PC-3 (cell line): Measurements from ENCODE around the gene MYO18A. TPM values are rescaled to one million over a fixed set of nuclear protein-coding genes. Genes with fewer than 3 reads are reported as not detected.

Experiments
- ATAC-seq: fragments of 200-7000 bp; cut with Tn5 transposase; 2 replicates; pipeline ENCODE4 v1.9.1; 2020; ENCODE audit warnings: mild to moderate bottlenecking, moderate library complexity
- BruUV-seq: library from RNA; stranded (reverse); fragments of 400-500 nt; replicated peaks from 2 replicates; lab custom pipeline; 2021; lab: Mats Ljungman, UMichigan
- CTCF ChIA-PET: fragments of 300-600 bp; sonication (Branson Sonifier 250); formaldehyde crosslinking; loops from one replicate; lab custom pipeline; 2022; ENCODE audit warnings: antibody characterized with exemption; lab: Charles Lee
- POLR2A ChIA-PET: fragments of 300-600 bp; sonication (Branson Sonifier 250); formaldehyde crosslinking; loops from one replicate; lab custom pipeline; 2022; ENCODE audit warnings: antibody characterized with exemption; ENCODE audit not compliant: unreplicated experiment; lab: Charles Lee
- DNase-seq: peaks from one replicate; pipeline ENCODE4 v3.0.0-alpha.2; 2015
- H2AFZ ChIP-seq: fragments of 300-600 bp; sonication (generic); 2 replicates; pipeline ENCODE4 v1.6.0; 2016; ENCODE audit warnings: antibody characterized with exemption, low read length
- H3F3A ChIP-seq: fragments of 300-600 bp; sonication (generic); one replicate; pipeline ENCODE4 v1.6.0; 2017; ENCODE audit warnings: antibody characterized with exemption, low read length, control low read depth, mild to moderate bottlenecking; ENCODE audit not compliant: unreplicated experiment
- H3K27ac ChIP-seq: fragments of 300-600 bp; sonication (generic); 2 replicates; pipeline ENCODE4 v1.5.1; 2016; ENCODE audit warnings: mild to moderate bottlenecking, low read length
- H3K27me3 ChIP-seq: fragments of 300-600 bp; sonication (generic); 2 replicates; pipeline ENCODE4 v1.6.1; 2016; ENCODE audit warnings: low read length, mixed read lengths
- H3K36me3 ChIP-seq: fragments of 300-600 bp; sonication (generic); 2 replicates; pipeline ENCODE4 v1.6.1; 2016; ENCODE audit warnings: low read depth, mixed run types, low read length, mixed read lengths
- H3K4me1 ChIP-seq: fragments of 300-600 bp; sonication (generic); 2 replicates; pipeline ENCODE4 v1.5.1; 2016; ENCODE audit warnings: low read length; ENCODE audit not compliant: insufficient read depth
- H3K4me2 ChIP-seq: fragments of 300-600 bp; sonication (generic); 2 replicates; pipeline ENCODE4 v1.6.0; 2016; ENCODE audit warnings: low read length
- H3K4me3 ChIP-seq: fragments of 300-600 bp; sonication (generic); 2 replicates; pipeline ENCODE4 v1.5.1; 2016; ENCODE audit warnings: mild to moderate bottlenecking, low read length, mixed read lengths
- H3K79me2 ChIP-seq: fragments of 300-600 bp; sonication (generic); 2 replicates; pipeline ENCODE4 v1.6.1; 2017; ENCODE audit warnings: low read length, mixed read lengths
- H3K9ac ChIP-seq: fragments of 300-600 bp; sonication (generic); 2 replicates; pipeline ENCODE4 v1.6.0; 2016; ENCODE audit warnings: mild to moderate bottlenecking, low read length
- H3K9me2 ChIP-seq: fragments of 300-600 bp; sonication (generic); replicated peaks from 2 replicates; pipeline ENCODE4 v1.6.1; 2016; ENCODE audit warnings: mixed run types, low read length, mixed read lengths
- H3K9me3 ChIP-seq: fragments of 300-600 bp; sonication (generic); 2 replicates; pipeline ENCODE4 v1.6.1; 2016; ENCODE audit warnings: low read length, mixed read lengths
- H4K20me1 ChIP-seq: fragments of 300-600 bp; sonication (generic); 2 replicates; pipeline ENCODE4 v1.6.1; 2016; ENCODE audit warnings: low read length, mixed read lengths
- EZH2 ChIP-seq: fragments of 300-600 bp; sonication (generic); IDR thresholded peaks from one replicate; pipeline ENCODE4 v1.6.1; 2017; ENCODE audit warnings: antibody characterized with exemption, mild to moderate bottlenecking, low read length; ENCODE audit not compliant: unreplicated experiment
- EZH2phosphoT487 ChIP-seq: fragments of 300-600 bp; sonication (generic); IDR thresholded peaks from 2 replicates; pipeline ENCODE4 v1.6.1; 2018; ENCODE audit warnings: mild to moderate bottlenecking, antibody characterized with exemption, low read length, borderline replicate concordance
- intact Hi-C: fragments of 100-400 bp; cut with micrococcal nuclease; formaldehyde crosslinking; loops from 2 replicates; pipeline ENCODE4 v1.9.0; 2023
- total RNA-seq: library from RNA; depleted of rRNA; stranded (reverse); fragments of >200 nt; gene quantifications from 2 replicates; pipeline ENCODE4 v1.2.3, GENCODE V29; 2014
- TF ChIP-seq, protein P1 (sequence below): fragments of 300-600 bp; sonication (generic); conservative IDR thresholded peaks from 2 replicates; pipeline ENCODE4 v1.5.1; 2017; ENCODE audit warnings: antibody characterized with exemption, low read depth, mild to moderate bottlenecking, low read length

Gene MYO18A
- total RNA-seq, 1 experiment from 2014 or later = 28.0 TPM

DNA sequence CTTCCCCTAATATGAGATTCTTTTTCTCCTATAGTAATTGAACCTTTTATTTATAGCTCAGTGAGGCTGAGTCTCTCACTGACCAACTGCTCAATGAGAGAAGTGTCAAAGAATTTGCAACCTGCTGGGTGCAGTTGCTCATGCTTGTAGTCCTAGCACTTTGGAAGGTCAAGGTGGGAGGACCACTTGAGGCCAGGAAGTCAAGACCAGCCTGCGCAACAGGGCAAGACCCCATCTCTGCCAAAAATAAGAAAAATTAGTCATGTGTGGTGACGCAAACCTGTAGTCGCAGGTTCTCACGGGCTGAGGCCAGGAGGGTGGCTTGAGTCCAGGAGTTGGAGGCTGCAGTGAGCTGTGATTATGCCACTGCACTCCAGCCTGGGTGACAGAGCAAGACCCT lies 35.5 kb upstream of the MYO18A start:
- ChIA-PET CTCF (no interaction called here), POLR2A (interaction anchor here (0.6 kb wide), 1 partner anchor 38 kb away, joined by 5 read pairs; no protein-coding TSS in a partner anchor)
- Histone ChIP-seq H3K27me3 (no peaks in the 10 kb centered on the region), H3K4me3 (no peak overlapping the region), H3K4me2 (no peak overlapping the region), H3F3A (no peaks in the 10 kb centered on the region), H3K9me3 (no peaks in the 10 kb centered on the region), H3K36me3 (no peaks in the 10 kb centered on the region), H3K4me1 (no peaks in the 10 kb centered on the region), H4K20me1 (no peaks in the 10 kb centered on the region), H3K9me2 (no peaks in the 10 kb centered on the region), H3K9ac (no peak overlapping the region), H3K27ac (no peak overlapping the region), H3K79me2 (no peaks in the 10 kb centered on the region), H2AFZ (no peak overlapping the region)
- intact Hi-C loops = loop anchor here (5.0 kb wide), 1 partner anchor 33 kb away; the partner anchor contains the start of gene MYO18A
- no TSS peak for BruUV-seq
- no peak for ATAC-seq
- TF ChIP-seq EZH2phosphoT487 (no peak), EZH2 (no peak)
- TF ChIP-seq, protein P1, sequence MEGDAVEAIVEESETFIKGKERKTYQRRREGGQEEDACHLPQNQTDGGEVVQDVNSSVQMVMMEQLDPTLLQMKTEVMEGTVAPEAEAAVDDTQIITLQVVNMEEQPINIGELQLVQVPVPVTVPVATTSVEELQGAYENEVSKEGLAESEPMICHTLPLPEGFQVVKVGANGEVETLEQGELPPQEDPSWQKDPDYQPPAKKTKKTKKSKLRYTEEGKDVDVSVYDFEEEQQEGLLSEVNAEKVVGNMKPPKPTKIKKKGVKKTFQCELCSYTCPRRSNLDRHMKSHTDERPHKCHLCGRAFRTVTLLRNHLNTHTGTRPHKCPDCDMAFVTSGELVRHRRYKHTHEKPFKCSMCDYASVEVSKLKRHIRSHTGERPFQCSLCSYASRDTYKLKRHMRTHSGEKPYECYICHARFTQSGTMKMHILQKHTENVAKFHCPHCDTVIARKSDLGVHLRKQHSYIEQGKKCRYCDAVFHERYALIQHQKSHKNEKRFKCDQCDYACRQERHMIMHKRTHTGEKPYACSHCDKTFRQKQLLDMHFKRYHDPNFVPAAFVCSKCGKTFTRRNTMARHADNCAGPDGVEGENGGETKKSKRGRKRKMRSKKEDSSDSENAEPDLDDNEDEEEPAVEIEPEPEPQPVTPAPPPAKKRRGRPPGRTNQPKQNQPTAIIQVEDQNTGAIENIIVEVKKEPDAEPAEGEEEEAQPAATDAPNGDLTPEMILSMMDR = no peak
- peak; percentile 27 for DNase-seq

DNA sequence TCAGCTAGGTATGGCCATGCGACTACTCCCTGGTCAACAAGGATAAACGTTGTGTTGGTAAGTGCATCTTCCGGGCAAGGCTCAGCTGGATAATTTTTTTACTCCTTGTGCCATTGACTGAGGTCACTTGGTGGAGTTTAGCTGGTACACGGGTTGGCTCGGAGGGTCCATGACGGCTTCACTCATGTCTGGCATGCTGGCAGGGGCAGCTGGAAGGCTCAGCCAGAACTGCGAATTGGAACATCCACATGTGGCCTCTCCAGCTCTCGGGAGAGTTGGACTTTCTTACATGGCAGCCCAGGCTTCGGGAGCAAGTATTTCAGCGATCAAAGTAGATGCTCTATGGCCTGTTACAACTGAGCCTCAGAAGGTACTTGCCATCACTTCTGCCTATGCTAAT lies 35.0 kb upstream of the MYO18A start:
- no peak overlapping the region for H3K27ac ChIP-seq
- H3K79me2 ChIP-seq = no peaks in the 10 kb centered on the region
- TF ChIP-seq, protein P1 = no peak
- H3K27me3 ChIP-seq = no peaks in the 10 kb centered on the region
- no peaks in the 10 kb centered on the region for H3K9me2 ChIP-seq
- no peaks in the 10 kb centered on the region for H4K20me1 ChIP-seq
- no peaks in the 10 kb centered on the region for H3F3A ChIP-seq
- POLR2A ChIA-PET = no interaction called here
- no peaks in the 10 kb centered on the region for H3K4me1 ChIP-seq
- intact Hi-C loops = loop anchor here (5.0 kb wide), 1 partner anchor 33 kb away; the partner anchor contains the start of gene MYO18A
- CTCF ChIA-PET = no interaction called here
- no peak overlapping the region for H2AFZ ChIP-seq
- H3K36me3 ChIP-seq = no peaks in the 10 kb centered on the region
- H3K9ac ChIP-seq = no peak overlapping the region
- ATAC-seq = no peak
- no peak overlapping the region for H3K4me2 ChIP-seq
- DNase-seq = no peak
- H3K9me3 ChIP-seq = no peaks in the 10 kb centered on the region
- H3K4me3 ChIP-seq = no peak overlapping the region
- no TSS peak for BruUV-seq

DNA sequence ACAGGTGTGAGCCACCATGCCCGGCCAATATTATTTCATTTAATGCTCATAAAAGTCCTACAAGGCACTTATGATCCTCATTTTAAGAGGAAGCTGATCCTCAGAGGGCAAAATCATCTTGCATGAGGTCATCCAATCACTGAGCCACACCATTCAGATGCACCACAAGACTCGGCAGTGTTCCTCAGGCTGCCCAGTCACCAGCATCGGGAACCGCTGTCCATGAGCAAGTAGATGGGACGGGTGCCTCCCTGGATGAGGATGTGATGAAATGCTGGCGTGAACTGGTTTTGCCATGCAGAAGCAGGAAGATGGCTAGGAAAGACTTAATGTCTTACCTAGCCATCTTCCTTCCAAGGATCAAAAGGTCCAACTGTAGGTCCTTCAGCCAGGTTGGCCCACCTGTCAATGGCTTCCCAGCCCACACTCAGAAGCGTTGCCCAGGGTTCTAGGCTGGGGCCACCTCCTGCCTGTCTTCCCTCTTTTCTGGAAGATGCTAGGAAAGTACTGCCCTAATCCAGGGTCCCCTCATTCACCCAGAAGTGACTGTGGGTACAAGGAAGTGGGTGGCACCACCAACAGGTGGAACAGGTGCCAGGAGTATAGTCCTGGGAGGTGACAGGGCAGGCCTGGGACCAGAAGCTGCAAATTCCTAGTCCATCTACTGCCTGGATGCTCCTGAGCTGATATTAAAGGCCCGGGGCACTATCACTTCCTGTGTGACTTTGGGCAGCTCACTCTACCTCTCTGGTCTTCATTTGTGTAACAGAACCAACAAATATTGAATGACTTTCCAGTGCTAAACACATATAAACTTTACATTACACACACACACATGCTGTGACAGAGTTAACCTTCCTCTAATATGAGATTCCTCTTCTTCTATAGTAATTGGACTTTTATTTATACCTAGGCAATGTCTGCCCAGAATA lies 34.3 kb upstream of the MYO18A start:
- DNase-seq (no peak), ATAC-seq (no peak)
- Histone ChIP-seq H3K4me1 (no peaks in the 10 kb centered on the region), H3K79me2 (no peaks in the 10 kb centered on the region), H3K27me3 (no peaks in the 10 kb centered on the region), H3K36me3 (no peaks in the 10 kb centered on the region), H3K9ac (no peak overlapping the region), H3K9me2 (no peaks in the 10 kb centered on the region), H3K9me3 (no peaks in the 10 kb centered on the region), H3K4me3 (no peak overlapping the region), H3K27ac (no peak overlapping the region), H4K20me1 (no peaks in the 10 kb centered on the region), H2AFZ (no peak overlapping the region), H3F3A (no peaks in the 10 kb centered on the region), H3K4me2 (no peak overlapping the region)
- no peak for TF ChIP-seq EZH2phosphoT487
- TF ChIP-seq EZH2 = no peak
- TF ChIP-seq, protein P1 = no peak
- intact Hi-C loops = loop anchor here (5.0 kb wide), 1 partner anchor 32 kb away; the partner anchor contains the start of gene MYO18A
- CTCF ChIA-PET = no interaction called here
- no TSS peak for BruUV-seq
- POLR2A ChIA-PET = no interaction called here
